ENCODE results near the gene SF3B2.
A peak's percentile ranks its signal among the peaks of the same experiment; 100 is the strongest.

GRCh38 chr11:66015454-66015881 is 36.7 kb upstream of the SF3B2 start:
- TF ChIP-seq MYC (IDR thresholded peaks at IDR 0.05; ENCODE audit: low read depth, low read length) (peak; percentile 88), CTCF (IDR thresholded peaks at IDR 0.05; ENCODE audit: extremely low read depth in 1 of 2, insufficient read depth in 1 of 2, low read depth in 1 of 2, low read length in 2 of 2) (no peak), MAX (IDR thresholded peaks at IDR 0.05; ENCODE audit: insufficient read depth, insufficient read length) (peak; percentile 50)

Data from endothelial cell of umbilical vein (primary cell).